Astrocyte (in vitro differentiated cells and primary cell): ENCODE results near the gene PPP1R13B. TPM values are rescaled to one million over a fixed set of nuclear protein-coding genes. Genes with fewer than 3 reads are reported as not detected.

ENCODE experiments used
- DNase-seq: peaks from one replicate; pipeline ENCODE4 v3.0.0-alpha.2; 2010; ENCODE audit warnings: low read depth
- FAIRE-seq: peaks from 2 replicates; lab custom pipeline; 2011; peaks lifted over from hg19 to GRCh38; lab: Jason Lieb, UNC
- H2AFZ ChIP-seq: 2 replicates; pipeline ENCODE4 v1.6.0; 2012; ENCODE audit warnings: low read depth, low read length, inconsistent platforms
- H3K27ac ChIP-seq: 2 replicates; pipeline ENCODE4 v1.5.1; 2011; ENCODE audit warnings: low read depth, low read length, inconsistent platforms
- H3K27me3 ChIP-seq: 2 replicates; pipeline ENCODE4 v1.6.0; 2011; ENCODE audit warnings: low read length, inconsistent platforms; ENCODE audit not compliant: insufficient read depth
- H3K36me3 ChIP-seq: 2 replicates; pipeline ENCODE4 v1.5.1; 2011; ENCODE audit warnings: low read length, inconsistent platforms; ENCODE audit not compliant: insufficient read depth
- H3K4me1 ChIP-seq: 2 replicates; pipeline ENCODE4 v1.5.1; 2011; ENCODE audit warnings: low read length, inconsistent platforms; ENCODE audit not compliant: insufficient read depth
- H3K4me2 ChIP-seq: 2 replicates; pipeline ENCODE4 v1.6.0; 2012; ENCODE audit warnings: low read length, inconsistent platforms
- H3K4me3 ChIP-seq: 2 replicates; pipeline ENCODE4 v1.5.1; 2011; ENCODE audit warnings: low read depth, mild to moderate bottlenecking, low read length, inconsistent platforms; ENCODE audit not compliant: insufficient read depth
- H3K79me2 ChIP-seq: 2 replicates; pipeline ENCODE4 v1.6.0; 2012; ENCODE audit warnings: mild to moderate bottlenecking, low read length, inconsistent platforms; ENCODE audit not compliant: insufficient read depth
- H3K9ac ChIP-seq: 2 replicates; pipeline ENCODE4 v1.6.0; 2012; ENCODE audit warnings: mild to moderate bottlenecking, low read length, inconsistent platforms
- H3K9me3 ChIP-seq: 2 replicates; pipeline ENCODE4 v1.5.1; 2012; ENCODE audit warnings: low read depth, mild to moderate bottlenecking, low read length, inconsistent platforms; ENCODE audit not compliant: insufficient read depth
- H4K20me1 ChIP-seq: 2 replicates; pipeline ENCODE4 v1.6.0; 2012; ENCODE audit warnings: low read length, inconsistent platforms; ENCODE audit not compliant: insufficient read depth
- H3K27ac Mint-ChIP-seq: one replicate; pipeline ENCODE4 v1.8.0; 2021; ENCODE audit warnings: mild to moderate bottlenecking, mixed read lengths; ENCODE audit not compliant: unreplicated experiment
- H3K27me3 Mint-ChIP-seq: one replicate; pipeline ENCODE4 v1.8.0; 2021; ENCODE audit warnings: low read depth, mixed read lengths; ENCODE audit not compliant: unreplicated experiment
- H3K36me3 Mint-ChIP-seq: one replicate; pipeline ENCODE4 v1.8.0; 2021; ENCODE audit warnings: low read depth, mixed read lengths; ENCODE audit not compliant: unreplicated experiment
- H3K4me1 Mint-ChIP-seq: one replicate; pipeline ENCODE4 v1.8.0; 2021; ENCODE audit warnings: low read depth, mixed read lengths; ENCODE audit not compliant: unreplicated experiment
- H3K4me3 Mint-ChIP-seq: one replicate; pipeline ENCODE4 v1.8.0; 2021; ENCODE audit warnings: mild to moderate bottlenecking, moderate library complexity, mixed read lengths; ENCODE audit not compliant: unreplicated experiment
- H3K9me3 Mint-ChIP-seq: one replicate; pipeline ENCODE4 v1.8.0; 2021; ENCODE audit warnings: mild to moderate bottlenecking, mixed read lengths; ENCODE audit not compliant: unreplicated experiment
- CTCF ChIP-seq: IDR thresholded peaks from 2 replicates; pipeline ENCODE4 v1.5.1; 2011; ENCODE audit warnings: low read depth, mild to moderate bottlenecking, inconsistent platforms, low read length, moderate library complexity; ENCODE audit not compliant: insufficient read depth
- EZH2 ChIP-seq: IDR thresholded peaks from 2 replicates; pipeline ENCODE4 v1.6.1; 2012; ENCODE audit warnings: mild to moderate bottlenecking, low read length, inconsistent platforms; ENCODE audit not compliant: insufficient read depth
- total RNA-seq: library from RNA; stranded (reverse); gene quantifications from 2 replicates; pipeline ENCODE4 v1.2.1, GENCODE V29; 2021

Gene PPP1R13B
- total RNA-seq, 1 donor from 2014 or later = 7.0 TPM

- FAIRE-seq = no peak
- Mint-ChIP-seq H3K27me3 (no peaks in the 10 kb centered on the region), H3K27ac (no peak overlapping the region), H3K4me1 (peaks cover 14% of the 10 kb centered on the region), H3K36me3 (peaks cover 3% of the 10 kb centered on the region), H3K4me3 (no peak overlapping the region), H3K9me3 (no peaks in the 10 kb centered on the region)
- Histone ChIP-seq H4K20me1 (peaks cover 72% of the 10 kb centered on the region), H3K9ac (no peak overlapping the region), H3K4me2 (no peak overlapping the region), H3K27ac (no peak overlapping the region), H3K4me1 (peaks cover 23% of the 10 kb centered on the region), H3K9me3 (no peaks in the 10 kb centered on the region), H3K36me3 (peaks cover 14% of the 10 kb centered on the region), H2AFZ (no peak overlapping the region), H3K4me3 (no peak overlapping the region), H3K27me3 (no peaks in the 10 kb centered on the region), H3K79me2 (peaks cover 60% of the 10 kb centered on the region)
- TF ChIP-seq CTCF = no peak
- TF ChIP-seq EZH2 = no peak
- no peak for DNase-seq
Measured at GRCh38 chr14:103698380-103699260, 148.8 kb downstream of the PPP1R13B start.

GRCh38 chr14:103697603-103698379 is 149.6 kb downstream of the PPP1R13B start:
- FAIRE-seq (no peak), DNase-seq (no peak)
- peaks cover 68% of the 10 kb centered on the region for H3K79me2 ChIP-seq
- no peak overlapping the region for H3K9ac ChIP-seq
- Mint-ChIP-seq H3K4me3 (no peak overlapping the region), H3K27ac (no peak overlapping the region), H3K36me3 (peaks cover 3% of the 10 kb centered on the region), H3K27me3 (no peaks in the 10 kb centered on the region), H3K4me1 (peaks cover 14% of the 10 kb centered on the region), H3K9me3 (no peaks in the 10 kb centered on the region)
- no peak overlapping the region for H2AFZ ChIP-seq
- no peak overlapping the region for H3K4me3 ChIP-seq
- H3K36me3 ChIP-seq = peaks cover 19% of the 10 kb centered on the region
- H3K9me3 ChIP-seq = no peaks in the 10 kb centered on the region
- peaks cover 17% of the 10 kb centered on the region for H3K4me1 ChIP-seq
- TF ChIP-seq EZH2 = no peak
- no peak for TF ChIP-seq CTCF
- no peak overlapping the region for H3K27ac ChIP-seq
- H3K4me2 ChIP-seq = no peak overlapping the region
- peaks cover 76% of the 10 kb centered on the region for H4K20me1 ChIP-seq
- no peaks in the 10 kb centered on the region for H3K27me3 ChIP-seq
